Muscle layer of duodenum (tissue), 2 donors: ENCODE data around the gene CST9.
"Not testable (repeated sequence)": the region's sequence is repeated elsewhere in the genome, so short reads cannot be mapped to it uniquely, and the experiment has no call there.

ENCODE experiments used
- H3K27ac ChIP-seq: one replicate; pipeline ENCODE4 v1.7.0; 2013; ENCODE audit warnings: mild to moderate bottlenecking, low read length
- H3K27me3 ChIP-seq: one replicate; pipeline ENCODE4 v1.7.0; 2013; ENCODE audit warnings: low read depth, mild to moderate bottlenecking, control low read depth, low read length
- H3K36me3 ChIP-seq, 2 donors: one replicate each; pipeline ENCODE4 v1.7.0; 2013; ENCODE audit warnings: low read length in 2 of 2, control low read depth in 1 of 2, mild to moderate bottlenecking in 1 of 2; ENCODE audit not compliant: insufficient read depth in 2 of 2, control insufficient read depth in 1 of 2
- H3K4me1 ChIP-seq, 2 donors: one replicate each; pipeline ENCODE4 v1.7.0; 2013; ENCODE audit warnings: low read length in 2 of 2, mild to moderate bottlenecking in 2 of 2, control low read depth in 1 of 2, moderate library complexity in 1 of 2; ENCODE audit not compliant: insufficient read depth in 2 of 2, control insufficient read depth in 1 of 2
- H3K4me3 ChIP-seq, 2 donors: one replicate each; pipeline ENCODE4 v1.7.0; 2013; ENCODE audit warnings: low read length in 2 of 2, low read depth in 1 of 2, mild to moderate bottlenecking in 1 of 2
- H3K9me3 ChIP-seq, 2 donors: one replicate each; pipeline ENCODE4 v1.7.0; 2013; ENCODE audit warnings: low read length in 2 of 2, control low read depth in 1 of 2, mild to moderate bottlenecking in 1 of 2; ENCODE audit not compliant: control insufficient read depth in 1 of 2
- donor health status: healthy.

The CST9 gene

GRCh38 chr20:23636182-23636907 is 30.6 kb upstream of the CST9 start:
- peaks cover 16 to 21% of the 10 kb centered on the region in 2 donors for H3K36me3 ChIP-seq
- peak overlapping the region; percentile 20 for H3K27ac ChIP-seq
- H3K9me3 ChIP-seq = no peaks in the 10 kb centered on the region
- no peaks in the 10 kb centered on the region for H3K27me3 ChIP-seq
- peak overlapping the region; percentile 69 to 88 for H3K4me3 ChIP-seq
- peaks cover 9 to 36% of the 10 kb centered on the region in 2 donors for H3K4me1 ChIP-seq

DNA sequence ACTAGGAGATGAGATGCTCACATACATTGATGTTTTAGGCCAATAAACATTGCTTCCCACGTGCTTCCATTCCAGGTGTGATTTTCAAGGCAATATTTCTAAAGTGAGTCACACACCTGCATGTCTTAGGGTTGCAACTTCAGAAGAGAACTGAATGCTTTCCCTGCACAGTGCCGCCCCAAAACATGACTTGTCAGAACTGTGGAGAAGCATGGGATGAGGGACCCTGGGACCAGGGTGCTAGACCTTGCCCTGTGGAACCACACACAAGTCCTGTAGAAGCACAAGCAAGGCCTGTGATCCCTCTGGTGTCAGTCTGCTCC is 30.0 kb upstream of the CST9 start:
- not testable (repeated sequence) for H3K9me3 ChIP-seq, H3K27ac ChIP-seq, H3K27me3 ChIP-seq
- H3K36me3 ChIP-seq = peaks cover 16 to 21% of the 10 kb centered on the region in 2 donors
- H3K4me3 ChIP-seq = peak overlapping the region; percentile 69 to 88
- peaks cover 9 to 36% of the 10 kb centered on the region in 2 donors for H3K4me1 ChIP-seq

- H3K27ac ChIP-seq = no peak overlapping the region
- H3K36me3 ChIP-seq = peaks cover 16 to 21% of the 10 kb centered on the region in 2 donors
- peaks cover 9 to 36% of the 10 kb centered on the region in 2 donors for H3K4me1 ChIP-seq
- no peaks in the 10 kb centered on the region for H3K27me3 ChIP-seq
- no peaks in the 10 kb centered on the region for H3K9me3 ChIP-seq
- H3K4me3 ChIP-seq = peak overlapping the region in 1 of 2 donors; percentile 88
Measured at GRCh38 chr20:23634985-23635767, 29.5 kb upstream of the CST9 start.

DNA sequence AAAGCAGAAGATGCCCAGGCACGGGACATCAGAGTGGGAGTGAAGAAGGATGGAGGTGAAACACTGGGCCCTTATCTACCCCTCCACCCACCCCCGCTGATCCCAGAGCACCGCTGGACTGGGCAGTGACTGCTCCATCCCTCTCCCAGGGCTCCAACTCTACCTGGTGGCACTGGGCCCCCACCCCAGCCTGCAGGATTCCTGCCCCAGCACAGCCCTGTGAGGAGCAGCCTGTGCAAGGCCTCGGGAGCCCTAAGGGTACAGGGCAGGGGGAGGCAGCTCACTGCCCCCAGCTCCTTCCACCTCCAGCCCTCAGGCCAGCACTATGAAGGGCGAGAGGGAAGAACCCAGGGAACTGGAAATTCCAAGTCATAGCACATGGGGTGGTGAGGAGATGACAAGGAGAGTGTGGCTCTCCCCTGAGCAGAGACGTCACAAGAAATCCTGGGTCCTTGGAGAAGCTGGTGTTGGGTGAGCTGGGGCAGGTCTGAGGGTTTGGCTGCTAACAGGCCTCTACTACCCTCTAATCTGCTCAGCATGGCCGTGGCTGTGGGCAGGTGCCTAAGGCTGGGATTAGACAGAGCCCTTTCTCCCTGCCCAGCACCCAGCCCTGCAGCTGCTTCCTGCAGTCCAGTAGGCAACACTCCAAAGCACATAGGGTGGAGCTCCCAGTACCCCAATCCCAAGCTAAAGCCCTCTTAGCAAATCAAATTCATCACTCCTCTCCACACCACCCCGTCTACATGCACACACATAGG is 28.5 kb upstream of the CST9 start:
- Histone ChIP-seq H3K4me3 (peak overlapping the region in 1 of 2 donors; percentile 88), H3K4me1 (peaks cover 9 to 36% of the 10 kb centered on the region in 2 donors), H3K27ac (no peak overlapping the region), H3K27me3 (no peaks in the 10 kb centered on the region), H3K36me3 (peaks cover 16 to 21% of the 10 kb centered on the region in 2 donors), H3K9me3 (no peaks in the 10 kb centered on the region)

DNA sequence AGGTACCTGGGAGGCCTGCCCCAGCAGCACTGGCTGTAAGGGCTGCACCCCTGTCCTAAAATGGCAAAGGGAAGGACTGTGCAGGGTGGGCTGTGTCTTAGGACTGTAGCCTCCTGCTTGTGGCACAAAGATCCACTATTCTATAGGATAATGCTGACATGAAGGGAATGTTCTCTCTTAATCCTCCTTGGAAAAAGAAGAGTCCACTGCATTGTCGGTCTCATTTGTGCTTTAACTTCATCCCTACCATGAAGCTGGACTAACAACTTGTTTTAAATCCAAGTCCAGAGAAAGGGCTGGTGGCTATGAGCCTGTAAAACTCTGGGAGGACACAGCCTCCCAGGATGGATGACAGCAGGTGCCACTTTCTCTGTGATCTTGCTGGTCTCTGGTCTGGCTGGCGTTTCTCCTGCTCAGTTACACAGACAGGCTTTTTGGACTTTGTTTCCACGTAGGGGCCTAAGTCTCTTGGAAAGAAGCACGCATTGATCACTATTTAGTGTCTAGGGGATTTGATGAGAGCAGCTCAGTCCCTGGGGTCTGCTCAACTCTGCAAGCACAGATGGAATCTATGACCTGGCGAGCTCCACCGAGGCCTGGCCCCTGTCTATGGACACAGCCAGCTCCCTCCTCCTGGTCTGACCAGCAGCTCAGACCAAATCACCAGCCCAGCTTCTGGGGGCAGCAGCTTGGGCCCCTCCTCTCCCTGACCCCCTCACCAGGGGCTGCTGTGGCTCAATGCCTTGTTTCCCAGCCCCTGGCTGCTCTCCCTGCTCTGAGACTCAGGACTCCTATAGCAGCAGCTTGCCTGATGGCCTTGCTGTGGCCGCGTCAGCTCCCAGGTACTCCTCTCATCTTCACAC is 27.2 kb upstream of the CST9 start:
- Histone ChIP-seq H3K9me3 (no peaks in the 10 kb centered on the region), H3K4me3 (no peak overlapping the region), H3K27ac (no peak overlapping the region), H3K27me3 (no peaks in the 10 kb centered on the region), H3K36me3 (peaks cover 16 to 21% of the 10 kb centered on the region in 2 donors), H3K4me1 (peaks cover 9 to 36% of the 10 kb centered on the region in 2 donors)

DNA sequence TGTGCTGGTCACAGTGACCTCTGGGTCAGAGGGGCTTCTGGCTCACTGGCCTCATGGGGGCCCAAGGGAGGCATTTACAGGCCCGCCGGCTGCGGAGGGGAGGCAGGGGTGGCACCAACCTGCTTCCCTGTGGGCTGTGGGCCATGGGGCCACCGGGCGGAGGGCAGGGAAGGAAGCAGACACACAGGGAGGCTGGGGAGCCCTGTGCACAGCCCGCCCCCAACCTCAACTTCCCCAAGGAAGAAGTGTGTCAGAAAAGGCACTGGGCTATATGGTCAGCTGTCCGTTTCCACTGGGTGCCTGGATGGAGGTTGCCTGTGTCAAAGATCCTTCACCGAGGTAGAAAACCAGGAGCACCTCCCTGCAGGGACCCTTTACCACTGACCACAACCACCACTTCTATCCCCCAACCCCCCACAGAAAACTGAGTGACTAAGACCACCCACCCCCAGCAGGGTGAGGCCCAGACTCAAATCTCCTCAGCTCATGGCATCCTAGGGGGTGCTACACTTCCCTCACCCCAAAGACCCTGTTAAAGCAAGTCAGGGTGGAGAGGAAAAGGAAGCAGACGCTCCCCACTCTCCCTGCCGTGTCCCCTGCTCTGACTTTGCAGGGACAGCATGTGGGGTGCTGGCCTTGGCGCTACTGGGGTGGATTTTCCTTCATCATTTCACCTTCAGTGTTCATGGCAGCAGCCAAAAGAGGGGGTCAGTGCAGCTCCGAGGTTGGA is 26.4 kb upstream of the CST9 start:
- no peaks in the 10 kb centered on the region for H3K9me3 ChIP-seq
- no peaks in the 10 kb centered on the region for H3K27me3 ChIP-seq
- H3K36me3 ChIP-seq = peaks cover 16 to 21% of the 10 kb centered on the region in 2 donors
- no peak overlapping the region for H3K4me3 ChIP-seq
- H3K27ac ChIP-seq = no peak overlapping the region
- peaks cover 9 to 36% of the 10 kb centered on the region in 2 donors for H3K4me1 ChIP-seq

DNA sequence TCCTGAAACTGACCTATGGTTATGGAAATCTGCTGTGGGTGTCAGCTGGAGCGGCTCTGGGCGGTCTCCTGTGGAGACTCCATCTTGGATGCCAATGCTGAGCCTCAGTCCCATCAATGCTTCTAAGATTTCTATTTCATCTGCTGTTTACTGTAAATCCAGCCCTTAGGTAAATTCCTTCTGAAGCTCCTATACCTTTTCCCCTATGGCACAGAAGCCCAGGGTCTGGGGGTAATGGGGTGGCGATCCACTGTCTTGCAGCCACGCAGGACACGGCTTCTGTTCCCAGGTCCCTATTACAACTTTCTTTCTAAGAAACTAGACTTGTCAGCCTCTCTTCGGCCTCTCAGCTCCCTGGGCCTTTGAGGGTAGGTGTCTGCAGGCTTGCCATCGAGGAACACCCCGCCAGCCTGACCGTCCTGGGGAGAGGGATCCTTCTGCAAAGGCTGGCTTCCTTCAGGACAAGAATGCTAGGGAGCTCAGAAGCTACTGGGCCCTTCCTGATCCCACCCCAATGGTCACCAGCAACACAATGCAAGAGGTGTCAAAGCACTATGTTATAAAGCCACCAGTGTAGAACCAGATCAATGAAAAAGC is 25.6 kb upstream of the CST9 start:
- Histone ChIP-seq H3K27me3 (no peaks in the 10 kb centered on the region), H3K4me1 (peaks cover 9 to 35% of the 10 kb centered on the region in 2 donors), H3K4me3 (no peak overlapping the region), H3K36me3 (peaks cover 16 to 21% of the 10 kb centered on the region in 2 donors), H3K9me3 (no peaks in the 10 kb centered on the region), H3K27ac (no peak overlapping the region)

GRCh38 chr20:23630392-23630849 is 24.7 kb upstream of the CST9 start:
- peaks cover 16 to 21% of the 10 kb centered on the region in 2 donors for H3K36me3 ChIP-seq
- H3K27me3 ChIP-seq = no peaks in the 10 kb centered on the region
- peaks cover 7 to 29% of the 10 kb centered on the region in 2 donors for H3K4me1 ChIP-seq
- H3K9me3 ChIP-seq = no peaks in the 10 kb centered on the region
- no peak overlapping the region for H3K4me3 ChIP-seq
- H3K27ac ChIP-seq = no peak overlapping the region

DNA sequence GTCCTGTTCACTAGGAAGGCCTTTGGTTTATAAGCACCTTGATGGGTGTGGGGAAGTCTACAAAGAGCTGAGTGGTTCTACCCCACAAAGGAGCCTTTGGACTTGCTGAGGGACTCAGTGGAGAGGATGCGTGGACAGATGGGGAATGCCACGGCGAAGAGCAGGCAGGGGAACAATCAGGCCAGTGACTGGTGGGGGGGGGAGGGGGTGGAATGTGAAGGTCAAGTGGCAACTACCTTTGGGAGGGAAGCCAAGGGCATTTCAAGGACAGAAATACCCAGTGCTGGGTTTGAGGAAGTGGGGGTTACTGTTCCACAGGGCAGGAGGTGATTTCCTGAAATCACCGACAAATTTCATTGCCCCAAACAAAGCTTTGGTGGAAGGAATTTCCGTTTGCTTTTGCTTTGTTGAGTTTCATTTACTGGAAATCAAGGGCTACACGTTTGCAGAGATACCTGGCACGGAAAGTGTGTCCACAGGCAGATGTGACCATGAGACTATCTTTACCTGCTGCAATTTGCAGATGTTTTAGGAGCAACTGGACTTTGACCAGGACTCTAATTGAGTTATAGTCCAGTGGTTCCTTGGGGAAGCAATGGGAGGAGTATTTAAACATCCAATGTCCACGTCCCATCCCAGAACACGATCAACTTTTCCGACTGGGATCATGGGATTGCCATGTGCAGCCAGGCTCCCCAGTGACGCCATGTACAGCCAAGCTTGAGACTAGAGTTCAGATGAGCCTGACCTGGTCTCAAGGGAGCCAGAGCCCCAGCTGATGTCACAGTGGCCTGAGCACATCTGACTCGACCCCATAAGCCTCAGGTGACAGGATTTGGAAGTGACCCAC is 24.1 kb upstream of the CST9 start:
- no peak overlapping the region for H3K4me3 ChIP-seq
- peaks cover 4 to 22% of the 10 kb centered on the region in 2 donors for H3K4me1 ChIP-seq
- no peak overlapping the region for H3K27ac ChIP-seq
- H3K27me3 ChIP-seq = no peaks in the 10 kb centered on the region
- peaks cover 16 to 19% of the 10 kb centered on the region in 2 donors for H3K36me3 ChIP-seq
- H3K9me3 ChIP-seq = no peaks in the 10 kb centered on the region
